Endothelial cell of umbilical vein (primary cell): Measurements from ENCODE around the gene ASB5. TPM values are rescaled to one million over a fixed set of nuclear protein-coding genes. Genes with fewer than 3 reads are reported as not detected.

Experiments
- BruUV-seq: library from RNA; stranded (reverse); fragments of 400-500 nt; replicated peaks from 2 replicates; lab custom pipeline; 2021; lab: Mats Ljungman, UMichigan
- CTCF ChIA-PET: fragments of 300-600, 350-600 bp; sonication (Branson Sonifier 250); formaldehyde crosslinking; loops from one replicate; lab custom pipeline; 2021; ENCODE audit warnings: antibody characterized with exemption, inconsistent platforms; lab: Charles Lee
- POLR2A ChIA-PET: fragments of 300-600, 350-600 bp; sonication (Branson Sonifier 250); formaldehyde crosslinking; loops from one replicate; lab custom pipeline; 2021; ENCODE audit warnings: antibody characterized with exemption, inconsistent platforms; lab: Charles Lee
- DNase-seq: peaks from one replicate; pipeline ENCODE4 v3.0.0-alpha.2; 2011; ENCODE audit warnings: low read depth, low spot score
- FAIRE-seq: peaks from 2 replicates; lab custom pipeline; 2011; peaks lifted over from hg19 to GRCh38; lab: Jason Lieb, UNC
- H2AFZ ChIP-seq: 2 replicates; pipeline ENCODE4 v1.6.0; 2012; ENCODE audit warnings: low read depth, low read length, control low read depth, inconsistent platforms
- H3K27ac ChIP-seq: 2 replicates; pipeline ENCODE4 v1.5.1; 2011; ENCODE audit warnings: low read depth, mild to moderate bottlenecking, control low read depth, low read length, moderate library complexity; ENCODE audit not compliant: insufficient read depth
- H3K27me3 ChIP-seq, 2 experiments: 2 replicates each; pipeline versions ENCODE4 v1.6.0 to v1.6.1; 2011; ENCODE audit warnings: low read length in 2 of 2, mixed read lengths in 1 of 2; ENCODE audit not compliant: control insufficient read depth in 2 of 2, insufficient read depth in 2 of 2
- H3K36me3 ChIP-seq, 2 experiments: 2 replicates in 1 of 2; 3 replicates in 1 of 2; pipeline ENCODE4 v1.5.1; 2011; ENCODE audit warnings: low read length in 2 of 2, mild to moderate bottlenecking in 1 of 2, moderate library complexity in 1 of 2; ENCODE audit not compliant: control insufficient read depth in 2 of 2, insufficient read depth in 2 of 2; ENCODE audit errors: extremely low read depth in 1 of 2
- H3K4me1 ChIP-seq: 3 replicates; pipeline ENCODE4 v1.5.1; 2011; ENCODE audit warnings: mild to moderate bottlenecking, low read length; ENCODE audit not compliant: control insufficient read depth, insufficient read depth; ENCODE audit errors: extremely low read depth
- H3K4me2 ChIP-seq: 2 replicates; pipeline ENCODE4 v1.6.1; 2011; ENCODE audit warnings: low read length, control low read depth, mixed read lengths; ENCODE audit not compliant: insufficient read depth
- H3K4me3 ChIP-seq, 3 experiments: fragments of 200-600 bp in 1 of 3; sonication (generic), shearing (Covaris generic) in 1 of 3; replicated peaks in 1 of 3; 2 replicates each; pipeline ENCODE4 v1.5.1; 2011 to 2016; ENCODE audit warnings: control low read depth in 3 of 3, low read length in 3 of 3, mild to moderate bottlenecking in 2 of 3, inconsistent platforms in 1 of 3, low read depth in 1 of 3, moderate library complexity in 1 of 3; ENCODE audit not compliant: insufficient read depth in 1 of 3
- H3K79me2 ChIP-seq: 2 replicates; pipeline ENCODE4 v1.6.0; 2012; ENCODE audit warnings: low read length, inconsistent platforms; ENCODE audit not compliant: control insufficient read depth, insufficient read depth
- H3K9ac ChIP-seq: replicated peaks from 2 replicates; pipeline ENCODE3; 2011; ENCODE audit warnings: low read length, control low read depth; ENCODE audit not compliant: insufficient read depth; ENCODE audit errors: extremely low read depth
- H3K9me1 ChIP-seq: replicated peaks from 3 replicates; pipeline ENCODE4 v1.6.0; 2011; ENCODE audit warnings: mild to moderate bottlenecking, low read length; ENCODE audit not compliant: control insufficient read depth, insufficient read depth; ENCODE audit errors: extremely low read depth
- H3K9me3 ChIP-seq: replicated peaks from 2 replicates; pipeline ENCODE4 v1.5.1; 2012; ENCODE audit warnings: low read length, inconsistent platforms; ENCODE audit not compliant: control insufficient read depth, insufficient read depth
- H4K20me1 ChIP-seq: replicated peaks from 2 replicates; pipeline ENCODE3; 2011; ENCODE audit warnings: mild to moderate bottlenecking, low read length; ENCODE audit not compliant: control insufficient read depth, insufficient read depth; ENCODE audit errors: extremely low read depth
- EZH2 ChIP-seq: IDR thresholded peaks from 2 replicates; pipeline ENCODE4 v1.6.1; 2012; ENCODE audit warnings: borderline replicate concordance, low read depth, mild to moderate bottlenecking, moderate library complexity, low read length, inconsistent platforms; ENCODE audit not compliant: severe bottlenecking
- GATA2 ChIP-seq: IDR thresholded peaks from 2 replicates; pipeline ENCODE4 v1.7.0; 2011; ENCODE audit warnings: low read depth, mild to moderate bottlenecking, moderate library complexity, mixed read lengths, low read length; ENCODE audit not compliant: insufficient read length, insufficient read depth
- JUN ChIP-seq: IDR thresholded peaks from 2 replicates; pipeline ENCODE4 v1.6.1; 2011; ENCODE audit warnings: borderline replicate concordance, low read depth; ENCODE audit not compliant: insufficient read length, insufficient read depth
- dilution Hi-C: fragments of 300-500 bp; cut with MboI; formaldehyde crosslinking; loops from one replicate; pipeline ENCODE4 v1.15.0; 2019; ENCODE audit warnings: low sequenced_read_pairs; ENCODE audit not compliant: extremely low pct_ligation_motif_present
- intact Hi-C: fragments of 100-400 bp; cut with micrococcal nuclease; formaldehyde crosslinking; loops from one replicate; pipeline ENCODE4 v1.10.0; 2022
- polyA plus RNA-seq, 4 experiments: library from polyadenylated mRNA; depleted of rRNA in 3 of 4; stranded (reverse) in 3 of 4; unstranded in 1 of 4; fragments of >200 nt; gene quantifications; 2 replicates each; pipeline versions ENCODE4 v1.2.1 to v1.2.3, GENCODE V29; 2011 to 2012; ENCODE audit warnings: missing spikeins in 1 of 4
- total RNA-seq: library from RNA; stranded (reverse); gene quantifications from 2 replicates; pipeline ENCODE4 v1.2.3, GENCODE V29; 2021
- TF ChIP-seq, protein P1 (sequence below), 2 donors: IDR thresholded peaks; 1 replicate in 1 of 2; 2 replicates in 1 of 2; pipeline ENCODE4 v1.5.1; 2011; ENCODE audit warnings: low read length in 2 of 2, mild to moderate bottlenecking in 2 of 2, moderate library complexity in 2 of 2, control low read depth in 1 of 2, inconsistent platforms in 1 of 2, low read depth in 1 of 2; ENCODE audit not compliant: insufficient read depth in 1 of 2; ENCODE audit errors: extremely low read depth in 1 of 2
- TF ChIP-seq, protein P2 (sequence below): IDR thresholded peaks from 2 replicates; pipeline ENCODE4 v1.6.1; 2011; ENCODE audit not compliant: insufficient read depth, insufficient read length

Gene ASB5
- total and polyA plus RNA-seq, 2 donors (not counting 3 experiments of a cell fraction or from before 2014, with no cell fraction given), result not detected

DNA sequence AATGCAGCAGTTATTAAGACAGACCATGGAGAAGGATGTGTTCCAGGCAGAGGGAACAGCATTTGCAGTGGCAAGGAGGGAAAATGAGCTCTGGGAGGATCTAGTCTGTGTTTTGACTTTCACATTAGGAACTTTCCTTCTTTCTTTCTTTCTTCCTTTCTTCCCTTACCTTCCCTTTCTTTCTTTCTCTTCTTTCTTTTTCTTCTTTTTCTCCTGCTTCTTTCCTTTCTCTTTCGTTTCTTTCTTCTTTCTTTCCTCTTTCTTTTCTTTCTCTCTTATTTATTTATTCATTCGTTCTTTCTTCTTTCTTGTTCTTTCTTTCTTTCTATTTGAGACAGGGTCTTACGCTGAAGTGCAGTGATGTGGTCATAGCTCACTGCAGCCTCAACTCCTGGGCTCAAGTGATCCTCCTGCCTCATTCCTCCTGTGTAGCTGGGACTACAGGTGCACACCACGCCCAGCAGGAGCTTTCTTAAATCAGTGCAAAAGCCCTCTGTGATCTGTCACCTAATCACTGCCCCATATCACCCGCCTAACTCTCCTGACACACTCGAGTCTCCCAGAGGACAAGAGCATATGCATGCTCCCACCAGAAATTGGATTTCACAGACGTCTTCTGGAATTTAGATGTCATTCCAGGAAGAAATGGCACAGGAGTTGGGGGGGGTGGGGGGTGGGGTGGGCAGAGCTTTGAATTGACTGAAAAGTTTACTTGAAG lies 58.3 kb downstream of the ASB5 start:
- FAIRE-seq, result no peak
- POLR2A ChIA-PET, result no interaction called here
- no peak overlapping the region for H3K4me3 ChIP-seq
- BruUV-seq, result no TSS peak
- H3K27me3 ChIP-seq, result no peaks in the 10 kb centered on the region
- CTCF ChIA-PET, result interaction anchor here (0.9 to 1.0 kb wide), 2 partner anchors 9 to 32 kb away, joined by 3 read pairs; no protein-coding TSS in a partner anchor
- no peak for DNase-seq
- no peaks in the 10 kb centered on the region for H3K9me1 ChIP-seq
- no peak overlapping the region for H2AFZ ChIP-seq
- TF ChIP-seq, protein P1, sequence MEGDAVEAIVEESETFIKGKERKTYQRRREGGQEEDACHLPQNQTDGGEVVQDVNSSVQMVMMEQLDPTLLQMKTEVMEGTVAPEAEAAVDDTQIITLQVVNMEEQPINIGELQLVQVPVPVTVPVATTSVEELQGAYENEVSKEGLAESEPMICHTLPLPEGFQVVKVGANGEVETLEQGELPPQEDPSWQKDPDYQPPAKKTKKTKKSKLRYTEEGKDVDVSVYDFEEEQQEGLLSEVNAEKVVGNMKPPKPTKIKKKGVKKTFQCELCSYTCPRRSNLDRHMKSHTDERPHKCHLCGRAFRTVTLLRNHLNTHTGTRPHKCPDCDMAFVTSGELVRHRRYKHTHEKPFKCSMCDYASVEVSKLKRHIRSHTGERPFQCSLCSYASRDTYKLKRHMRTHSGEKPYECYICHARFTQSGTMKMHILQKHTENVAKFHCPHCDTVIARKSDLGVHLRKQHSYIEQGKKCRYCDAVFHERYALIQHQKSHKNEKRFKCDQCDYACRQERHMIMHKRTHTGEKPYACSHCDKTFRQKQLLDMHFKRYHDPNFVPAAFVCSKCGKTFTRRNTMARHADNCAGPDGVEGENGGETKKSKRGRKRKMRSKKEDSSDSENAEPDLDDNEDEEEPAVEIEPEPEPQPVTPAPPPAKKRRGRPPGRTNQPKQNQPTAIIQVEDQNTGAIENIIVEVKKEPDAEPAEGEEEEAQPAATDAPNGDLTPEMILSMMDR (IDR thresholded peaks at IDR 0.05; ENCODE audit: extremely low read depth in 1 of 2, insufficient read depth in 1 of 2, low read depth in 1 of 2, low read length in 2 of 2), result no peak
- TF ChIP-seq, protein P2, sequence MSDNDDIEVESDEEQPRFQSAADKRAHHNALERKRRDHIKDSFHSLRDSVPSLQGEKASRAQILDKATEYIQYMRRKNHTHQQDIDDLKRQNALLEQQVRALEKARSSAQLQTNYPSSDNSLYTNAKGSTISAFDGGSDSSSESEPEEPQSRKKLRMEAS, result no peak
- no peak for TF ChIP-seq EZH2
- no peak for TF ChIP-seq GATA2
- no peak for TF ChIP-seq JUN
- no peak overlapping the region for H3K4me2 ChIP-seq
- intact Hi-C loops (no loop called here), dilution Hi-C loops (no loop called here)
- H3K4me1 ChIP-seq, result no peaks in the 10 kb centered on the region
- no peaks in the 10 kb centered on the region for H3K36me3 ChIP-seq
- no peaks in the 10 kb centered on the region for H3K79me2 ChIP-seq
- H3K27ac ChIP-seq, result no peak overlapping the region
- H3K9me3 ChIP-seq, result no peaks in the 10 kb centered on the region
- no peak overlapping the region for H3K9ac ChIP-seq
- H4K20me1 ChIP-seq, result no peaks in the 10 kb centered on the region
